Hepatocyte (in vitro differentiated cells): ENCODE results near the gene ATP1A2.

Source experiments
- CTCF ChIP-seq: fragments of 200-600 bp; sonication (generic); IDR thresholded peaks from 2 replicates; pipeline ENCODE4 v1.5.1; 2016; ENCODE audit warnings: antibody characterized with exemption, mild to moderate bottlenecking; ENCODE audit not compliant: poor library complexity
- EZH2 ChIP-seq: fragments of 200-600 bp; sonication (generic); IDR thresholded peaks from 2 replicates; pipeline ENCODE4 v1.6.1; 2016; ENCODE audit warnings: antibody characterized with exemption, mild to moderate bottlenecking, borderline replicate concordance

DNA sequence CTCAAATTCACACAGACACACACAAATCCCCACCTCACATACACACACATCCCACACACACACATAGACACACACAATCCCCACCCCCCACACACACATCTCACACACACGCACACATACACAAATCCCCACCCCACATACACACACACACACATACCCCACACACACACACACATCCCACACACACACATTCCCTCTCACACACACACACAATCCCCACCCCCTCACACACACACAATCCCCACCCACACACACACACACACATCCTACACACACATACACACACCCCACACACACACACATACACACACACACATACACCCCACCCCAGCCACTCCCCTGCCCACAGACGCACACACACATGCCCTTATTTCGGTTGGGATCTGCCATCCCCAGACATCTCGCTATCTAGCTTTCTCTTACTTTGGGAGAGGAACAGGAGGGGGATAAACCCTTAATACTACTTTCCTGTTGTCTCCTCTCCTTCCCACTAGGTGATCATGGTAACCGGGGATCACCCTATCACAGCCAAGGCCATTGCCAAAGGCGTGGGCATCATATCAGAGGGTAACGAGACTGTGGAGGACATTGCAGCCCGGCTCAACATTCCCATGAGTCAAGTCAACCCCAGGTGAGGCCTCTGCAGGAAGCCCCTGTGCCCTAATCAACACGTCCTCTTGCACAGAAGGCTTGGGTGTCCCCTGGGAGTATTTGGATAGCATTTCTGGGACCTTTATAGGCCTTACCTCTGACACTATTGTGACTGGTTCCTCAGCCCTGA, 18.6 kb downstream of the ATP1A2 start:
- TF ChIP-seq CTCF (no peak), EZH2 (no peak)
